CD4-positive, alpha-beta T cell treated with Interleukin-10 for 1 hour (primary cell): Measurements from ENCODE around the gene DNAJB4.
"Not testable (repeated sequence)": the region's sequence is repeated elsewhere in the genome, so short reads cannot be mapped to it uniquely, and the experiment has no call there.

Experiments
- DNase-seq: peaks from one replicate; pipeline ENCODE4 v3.0.0-alpha.2; 2020

The DNAJB4 gene

DNA sequence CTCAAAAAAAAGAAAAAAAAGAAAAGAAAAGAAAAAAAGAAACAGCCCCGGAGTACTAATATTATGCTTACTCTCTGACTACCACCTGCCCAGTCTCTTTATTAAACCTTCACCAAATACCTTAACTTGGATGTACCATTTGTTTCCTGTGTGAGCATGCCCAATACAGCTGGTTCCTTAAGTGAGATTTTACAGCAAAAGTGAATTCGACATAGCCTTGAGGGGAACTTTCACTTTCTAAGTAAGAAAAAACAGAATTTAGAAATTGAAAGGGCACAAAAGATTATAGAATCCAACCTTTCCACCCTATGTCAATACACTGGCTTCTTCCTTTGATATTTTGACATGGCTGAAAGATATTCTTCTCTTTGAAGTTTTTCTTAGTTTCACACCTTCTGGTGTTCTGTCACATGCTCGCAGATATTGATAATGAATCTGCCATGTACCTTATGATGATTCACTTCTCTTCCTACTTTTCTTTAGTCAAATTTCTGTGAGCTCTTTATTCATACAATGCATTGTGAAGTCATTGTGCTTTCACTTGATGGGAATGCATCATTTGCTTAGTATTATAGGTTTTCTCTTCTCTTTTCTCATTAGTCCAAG, 35.8 kb downstream of the DNAJB4 start:
- no peak for DNase-seq

DNA sequence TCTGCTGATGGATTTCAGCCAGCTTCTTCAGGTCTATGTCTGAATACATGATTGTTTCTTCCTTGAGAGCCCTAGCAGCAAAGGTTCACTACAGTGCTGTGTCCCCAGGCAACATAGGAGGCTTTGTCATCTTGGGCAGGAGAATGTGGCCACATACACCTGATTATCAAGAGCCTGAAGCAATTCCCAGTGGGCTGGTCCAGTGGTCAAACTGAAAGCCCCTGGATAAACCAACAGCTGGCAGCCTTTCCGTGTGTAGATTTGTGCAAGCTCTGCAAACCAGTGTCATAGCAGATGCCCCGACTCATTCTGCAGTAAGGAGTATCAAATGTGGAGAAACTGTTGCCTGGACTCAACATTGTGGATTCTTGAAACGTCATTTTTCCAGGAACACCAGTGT, 38.7 kb downstream of the DNAJB4 start:
- DNase-seq, result no peak

DNA sequence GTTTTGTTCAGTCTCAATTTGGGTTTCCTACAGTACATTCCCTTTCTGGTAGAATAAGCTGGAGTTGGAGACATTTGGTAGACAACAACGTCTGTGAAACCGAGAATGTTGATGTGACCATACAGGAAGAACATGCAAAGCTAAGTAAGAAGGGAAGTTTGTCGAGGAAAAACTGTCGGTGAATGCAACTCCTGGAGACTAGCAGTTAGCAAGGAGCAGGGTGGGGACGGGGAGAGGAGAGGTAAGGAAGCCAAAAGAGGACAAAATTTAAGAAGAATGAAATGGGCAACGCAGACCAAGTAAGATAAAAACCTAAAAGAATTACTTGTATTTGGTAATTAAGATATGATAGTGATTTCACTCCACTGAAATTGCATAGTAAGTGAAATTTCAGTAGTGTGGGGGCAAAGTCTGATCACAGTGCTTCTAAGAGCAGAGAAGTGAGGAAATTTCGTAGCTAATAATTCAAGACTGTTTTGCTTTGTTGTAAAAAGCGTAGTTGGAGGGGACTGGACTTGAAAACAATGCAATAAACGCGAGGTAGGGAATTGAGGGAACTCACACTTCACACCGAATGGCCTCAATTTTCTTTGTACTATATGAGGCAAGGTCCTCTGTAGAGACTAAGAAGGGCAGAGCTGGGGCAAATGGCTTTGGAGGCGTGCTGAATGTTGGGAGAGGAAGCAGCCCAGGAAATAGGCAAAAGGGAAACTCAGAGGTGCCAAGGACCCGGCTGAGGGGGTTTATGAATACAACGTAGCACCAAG, 40.2 kb downstream of the DNAJB4 start:
- DNase-seq, result no peak

GRCh38 chr1:78045563-78045925, 40.8 kb downstream of the DNAJB4 start:
- DNase-seq, result no peak

- no peak for DNase-seq
Observed at GRCh38 chr1:78045926-78046778, 41.4 kb downstream of the DNAJB4 start, which contains the start of gene GIPC2. Gene GIPC2 (plus strand): TSS chr1:78045966. CDS start chr1:78046095, 129 bp downstream.

GRCh38 chr1:78047106-78047505, 42.4 kb downstream of the DNAJB4 start:
- no peak for DNase-seq

DNA sequence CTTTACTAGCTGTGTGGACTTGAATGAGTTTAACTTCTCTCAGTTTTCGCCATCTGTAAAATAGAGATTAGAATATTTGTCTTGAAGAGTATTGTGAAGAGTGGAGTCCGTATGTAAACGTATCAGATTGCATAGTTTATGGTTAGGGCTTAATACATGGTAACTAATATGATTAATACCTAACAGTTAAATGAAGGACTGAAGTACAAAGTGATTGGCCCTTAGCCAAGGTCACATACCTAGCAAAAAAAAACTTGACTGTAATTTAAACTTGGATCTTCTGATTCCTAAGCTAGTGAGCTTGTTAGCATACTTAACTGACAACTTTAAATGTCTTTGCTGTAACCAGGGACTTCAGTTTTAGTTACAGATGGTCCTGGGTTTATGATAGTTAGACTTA, 42.9 kb downstream of the DNAJB4 start:
- DNase-seq, result no peak

GRCh38 chr1:78048446-78048845, 43.7 kb downstream of the DNAJB4 start:
- DNase-seq, result no peak

DNA sequence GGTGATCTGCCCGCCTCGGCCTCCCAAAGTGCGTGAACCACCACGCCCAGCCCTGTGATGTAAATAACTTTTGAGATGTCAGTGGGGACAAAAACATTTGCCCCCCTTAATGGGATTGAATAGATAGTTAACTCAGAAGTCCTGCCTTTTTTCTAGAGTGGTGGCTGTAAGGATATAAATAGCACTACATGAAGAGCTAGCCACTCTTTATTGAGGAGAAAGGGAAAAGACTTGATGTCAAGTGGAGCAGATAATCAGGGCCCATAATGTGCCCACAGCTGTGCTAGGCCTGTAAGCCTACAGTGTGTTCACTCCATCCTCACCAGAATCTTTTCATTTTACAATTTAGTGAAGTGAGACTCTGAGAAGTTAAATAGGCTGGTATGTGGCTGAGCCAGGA, 44.7 kb downstream of the DNAJB4 start:
- no peak for DNase-seq

DNA sequence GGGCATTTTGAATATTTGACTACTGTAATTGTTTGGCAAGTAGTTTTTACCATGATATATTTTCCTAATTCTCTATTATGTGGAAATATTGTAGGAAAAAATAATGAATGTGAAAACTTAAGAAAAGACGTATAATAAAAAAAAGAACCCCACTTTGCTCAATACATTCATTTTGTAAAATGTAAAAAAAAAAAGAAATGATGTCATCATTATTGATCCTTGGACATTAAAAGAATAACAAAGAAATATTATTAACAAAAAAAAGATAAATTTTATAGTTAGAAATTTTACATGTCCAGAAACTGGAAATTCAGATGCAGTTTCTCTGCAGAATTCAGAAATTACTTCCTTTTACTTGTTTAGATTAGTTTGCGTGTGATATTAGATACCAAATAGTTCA, 46.3 kb downstream of the DNAJB4 start:
- no peak for DNase-seq

- no peak for DNase-seq
Observed at GRCh38 chr1:78052685-78053405, 48.1 kb downstream of the DNAJB4 start.

- no peak for DNase-seq
Observed at GRCh38 chr1:78053498-78053897, 48.8 kb downstream of the DNAJB4 start.

- DNase-seq, result no peak
Observed at GRCh38 chr1:78054559-78054958, 49.8 kb downstream of the DNAJB4 start.

DNA sequence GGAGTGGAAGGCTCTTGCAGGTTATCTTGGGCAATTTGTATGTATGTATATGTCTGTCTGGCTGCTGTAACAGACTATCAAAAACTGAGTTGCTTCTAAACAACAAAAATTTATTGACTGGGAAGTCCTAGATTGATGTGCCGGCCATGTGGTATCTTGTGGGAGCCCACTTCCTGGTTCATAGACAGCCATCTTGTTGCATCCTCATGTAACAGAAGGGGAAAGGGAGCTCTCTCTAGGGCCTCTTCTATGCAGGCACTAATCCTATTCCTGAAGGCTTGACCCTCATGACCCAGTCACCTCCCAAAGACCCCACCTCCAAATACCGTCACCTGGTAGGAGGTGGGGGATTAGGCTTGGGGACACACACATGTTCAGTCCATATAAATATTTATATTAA, 50.2 kb downstream of the DNAJB4 start:
- no peak for DNase-seq

DNA sequence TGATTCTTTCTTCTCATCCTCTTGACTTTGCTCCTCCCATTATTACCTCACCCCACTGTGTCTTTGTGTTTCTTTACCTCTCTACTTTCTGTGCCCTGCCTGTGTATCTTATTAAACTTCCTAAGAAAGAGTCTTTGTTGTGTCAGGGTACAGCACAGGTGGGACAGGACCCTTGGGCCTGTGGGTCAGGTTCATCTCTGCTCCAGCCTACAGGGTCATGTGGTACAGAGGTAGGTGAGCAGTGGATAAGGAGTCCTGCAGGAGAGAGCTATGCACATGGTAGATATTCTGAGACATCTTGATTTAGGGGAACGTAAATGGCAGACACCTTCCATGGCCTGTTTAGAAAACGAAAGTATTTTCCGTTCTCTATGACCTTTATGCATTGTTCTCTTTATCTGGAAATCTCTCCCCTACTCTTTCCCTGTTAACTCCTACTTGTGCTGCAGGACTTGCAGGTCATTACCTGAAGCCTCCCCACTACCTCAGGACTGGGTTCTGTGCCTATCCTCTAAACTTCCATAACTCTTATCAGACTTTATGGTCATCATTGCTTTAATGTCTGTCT, 50.9 kb downstream of the DNAJB4 start:
- DNase-seq, result no peak

DNA sequence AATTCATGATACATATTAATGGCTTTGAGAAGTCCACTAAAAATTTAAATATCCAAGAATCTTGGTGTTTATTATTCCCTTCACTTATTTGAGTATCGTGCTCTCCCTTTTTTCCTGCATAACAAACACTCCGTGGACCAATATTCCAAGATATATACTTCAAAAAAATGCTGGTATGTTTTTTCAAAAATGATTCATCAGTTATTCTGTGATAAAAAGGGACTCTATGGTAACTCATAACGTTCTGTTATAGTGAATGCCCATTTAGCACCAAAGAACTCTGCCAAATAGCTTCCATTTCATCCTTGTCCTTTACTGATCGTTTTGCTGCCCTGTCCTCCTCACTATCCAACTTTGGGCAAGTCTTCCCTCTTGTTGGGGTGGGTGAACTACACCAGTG, 53.9 kb downstream of the DNAJB4 start:
- no peak for DNase-seq

GRCh38 chr1:78060857-78061563, 56.3 kb downstream of the DNAJB4 start:
- DNase-seq, result no peak

- DNase-seq, result no peak
Observed at GRCh38 chr1:78061825-78062523, 57.2 kb downstream of the DNAJB4 start.

- not testable (repeated sequence) for DNase-seq
Observed at GRCh38 chr1:78064886-78065285, 60.1 kb downstream of the DNAJB4 start.
